NCI-H2107 (cell line): ENCODE measurements around the gene ACYP2.
"Not testable (repeated sequence)": the region's sequence is repeated elsewhere in the genome, so short reads cannot be mapped to it uniquely, and the experiment has no call there.

Experiments
- DNase-seq: peaks from one replicate; lab custom pipeline; 2025; lab: John Stamatoyannopoulos, UW

Gene ACYP2

GRCh38 chr2:54115284-54116137, at the start of gene ACYP2:
TSS of gene ACYP2 (plus strand) at chr2:54115615.
- DNase-seq: peak; percentile 89

DNA sequence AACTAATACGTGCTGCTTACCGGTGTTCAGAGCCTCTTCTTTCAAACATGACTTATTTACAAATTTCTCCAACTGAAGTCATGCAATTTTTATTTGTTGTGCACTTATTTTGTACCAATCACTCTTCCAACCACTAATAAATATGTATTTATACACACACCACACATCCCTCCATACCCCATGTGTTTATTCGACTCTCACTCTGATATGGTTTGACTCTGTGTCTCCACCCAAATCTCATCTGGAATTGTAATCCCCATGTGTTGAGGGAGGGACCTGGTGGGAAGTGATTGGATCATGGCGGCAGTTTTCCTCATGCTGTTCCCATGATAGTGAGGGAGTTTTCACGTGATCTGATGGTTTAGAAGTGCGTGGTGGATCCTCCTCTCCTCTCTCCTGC, 49.5 kb upstream of the ACYP2 start:
- DNase-seq: no peak

DNA sequence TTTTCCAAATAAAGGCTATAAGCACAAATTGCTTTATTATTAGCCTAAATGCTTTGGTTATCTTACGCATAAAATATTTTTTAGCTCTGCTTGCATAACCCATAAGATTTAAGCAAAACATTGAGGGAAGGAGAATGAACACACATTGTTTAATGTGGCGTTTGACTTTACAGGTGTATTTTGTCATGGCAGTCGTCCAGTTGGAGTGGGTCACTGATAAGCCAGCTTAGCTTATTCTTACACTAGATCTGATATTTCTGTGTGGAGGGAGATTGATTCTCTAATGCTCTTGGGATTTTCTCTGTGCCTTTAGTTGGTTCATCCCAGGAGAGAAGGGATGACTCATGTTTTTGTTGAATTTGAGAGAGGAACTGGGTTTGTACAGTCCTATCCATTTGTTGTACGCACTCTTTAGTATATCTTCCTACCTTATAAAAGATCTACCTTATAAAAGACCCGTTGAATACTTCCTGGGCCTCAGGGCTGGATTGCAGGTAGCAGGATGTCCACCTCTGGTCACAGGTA, 47.5 kb upstream of the ACYP2 start:
- no peak for DNase-seq

DNA sequence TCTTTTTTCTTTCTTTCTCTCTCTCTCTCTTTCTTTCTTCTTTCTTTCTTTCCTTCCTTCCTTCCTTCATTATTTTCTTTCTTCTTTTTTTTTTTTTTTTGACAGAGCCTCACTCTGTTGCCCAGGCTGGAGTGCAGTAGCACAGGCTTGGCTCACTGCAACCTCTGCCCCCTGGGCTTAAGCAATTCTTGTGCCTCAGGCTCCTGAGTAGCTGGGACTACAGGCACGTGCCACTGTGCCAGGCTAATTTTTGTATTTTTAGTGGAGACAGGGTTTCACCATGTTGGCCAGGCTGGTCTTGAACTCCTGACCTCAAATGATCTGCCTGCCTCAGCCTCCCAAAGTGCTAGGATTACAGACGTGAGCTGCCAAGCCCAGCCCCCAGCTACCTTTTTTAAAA, 42.9 kb upstream of the ACYP2 start:
- DNase-seq: not testable (repeated sequence)

DNA sequence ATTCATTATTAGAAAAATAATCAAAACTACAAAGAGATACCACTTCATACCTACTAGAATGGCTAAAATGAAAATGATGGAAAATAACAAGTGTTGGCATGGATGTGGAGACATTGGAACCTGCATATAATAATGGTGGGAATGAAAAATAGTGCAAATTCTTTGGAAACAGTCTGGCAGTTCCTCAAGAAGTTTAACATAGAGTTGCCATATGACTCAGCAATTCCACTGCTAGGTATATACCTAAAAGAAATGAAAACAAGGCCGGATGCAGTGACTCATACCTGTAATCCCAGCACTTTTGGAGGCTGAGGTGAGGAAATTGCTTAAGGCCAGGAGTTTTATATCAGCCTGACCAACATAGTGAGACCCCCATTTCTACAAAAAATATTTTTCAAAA, 41.6 kb upstream of the ACYP2 start:
- no peak for DNase-seq

- DNase-seq: no peak
These were observed 40.6 kb upstream of the ACYP2 start for GRCh38 chr2:54074606-54075341.

GRCh38 chr2:54076586-54076985, 38.8 kb upstream of the ACYP2 start:
- DNase-seq: no peak

- DNase-seq: no peak
These were observed 38.1 kb upstream of the ACYP2 start for GRCh38 chr2:54077088-54077900.

DNA sequence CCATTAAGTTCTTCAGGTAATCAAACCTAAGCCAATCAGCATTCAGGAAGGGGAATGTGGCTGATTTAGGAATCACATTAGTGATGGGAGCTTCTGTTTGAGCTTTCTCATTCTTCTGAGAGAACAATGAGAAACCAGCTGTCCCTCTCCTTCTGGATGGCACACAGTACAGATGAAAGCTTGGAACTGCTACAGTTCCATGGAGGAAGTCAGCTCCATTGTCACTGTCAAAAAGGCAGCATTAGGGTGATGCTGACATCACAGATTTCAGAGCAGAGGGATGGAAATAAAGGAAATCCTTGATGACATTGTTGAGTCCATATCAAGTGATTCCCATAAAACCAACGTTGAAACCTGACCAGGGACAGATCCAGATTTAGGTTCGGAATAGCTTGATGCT, 36.1 kb upstream of the ACYP2 start:
- DNase-seq: no peak

GRCh38 chr2:54081574-54081973, 33.8 kb upstream of the ACYP2 start:
- DNase-seq: no peak

DNA sequence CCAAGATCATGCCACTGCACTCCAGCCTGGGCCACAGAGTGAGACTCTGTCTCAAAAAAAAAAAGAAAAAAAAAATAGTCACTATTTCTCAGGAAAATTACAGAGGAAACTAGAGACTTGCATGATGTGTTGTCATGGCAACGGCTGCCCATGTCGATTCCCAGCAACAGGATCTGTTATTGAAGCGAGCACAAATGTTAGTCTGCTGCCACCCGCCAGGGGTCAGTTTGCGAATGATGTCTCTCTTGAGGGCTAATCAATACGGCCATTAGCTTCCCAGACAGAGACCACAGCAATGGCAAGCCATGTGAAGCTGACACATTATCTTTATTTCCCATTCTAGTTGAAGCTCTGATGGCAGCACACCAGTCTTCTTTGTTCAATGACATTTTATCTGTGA, 32.4 kb upstream of the ACYP2 start:
- no peak for DNase-seq

GRCh38 chr2:54083445-54083844, 32.0 kb upstream of the ACYP2 start:
- no peak for DNase-seq

GRCh38 chr2:54084600-54084999, 30.8 kb upstream of the ACYP2 start:
- no peak for DNase-seq

- DNase-seq: no peak
These were observed 30.3 kb upstream of the ACYP2 start for GRCh38 chr2:54085069-54085468.

- no peak for DNase-seq
These were observed 29.3 kb upstream of the ACYP2 start for GRCh38 chr2:54086157-54086556.

DNA sequence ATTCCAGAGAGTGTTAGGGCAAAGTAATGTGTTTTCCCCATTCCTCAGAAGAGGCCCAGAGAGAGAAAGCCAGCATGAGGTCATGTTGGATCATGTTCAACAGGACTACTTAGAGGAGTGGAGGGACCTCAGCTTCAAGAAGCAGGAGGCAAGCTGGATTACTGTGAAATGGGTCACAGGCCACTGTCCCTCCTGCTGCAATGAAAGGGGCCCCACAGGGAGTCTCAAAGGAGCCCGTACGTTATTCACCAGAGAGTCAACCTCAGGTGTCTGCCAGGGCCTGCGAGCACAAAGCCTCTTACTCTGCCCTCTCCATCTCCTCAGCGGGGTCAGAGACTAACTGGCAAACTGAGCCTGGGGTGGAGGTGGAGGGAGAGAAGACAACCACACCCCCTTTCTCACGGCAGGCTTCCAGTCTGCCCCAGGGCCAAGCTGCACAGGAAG, 27.2 kb upstream of the ACYP2 start:
- DNase-seq: no peak

- no peak for DNase-seq
These were observed 26.7 kb upstream of the ACYP2 start for GRCh38 chr2:54088719-54089118.

DNA sequence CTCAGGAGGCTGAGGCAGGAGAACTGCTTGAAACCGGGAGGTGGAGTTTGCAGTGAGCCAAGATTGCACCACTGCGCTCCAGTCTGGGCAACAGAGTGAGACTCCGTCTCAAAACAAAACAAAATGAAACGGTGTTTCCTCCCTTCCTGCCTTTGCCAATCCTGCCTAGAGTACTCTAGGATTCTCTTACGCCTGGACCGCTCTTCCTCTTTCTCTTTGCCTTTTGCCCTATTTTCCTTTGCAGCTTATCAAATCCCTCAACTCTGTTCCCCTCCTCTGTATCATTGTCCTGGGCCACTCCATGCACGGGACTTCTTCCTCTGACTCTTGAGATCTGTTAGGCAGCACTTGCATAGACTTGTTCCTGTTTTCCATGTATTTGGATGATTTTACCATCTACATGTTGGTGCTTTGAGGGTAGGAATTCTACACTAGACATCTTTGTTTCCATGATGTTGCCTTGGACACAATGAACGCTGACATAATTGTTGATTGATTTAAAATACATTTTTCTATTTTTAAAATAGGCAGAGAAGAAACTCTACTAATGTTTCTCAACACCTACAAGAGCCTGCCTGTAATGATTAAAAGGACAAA, 24.8 kb upstream of the ACYP2 start:
- no peak for DNase-seq

DNA sequence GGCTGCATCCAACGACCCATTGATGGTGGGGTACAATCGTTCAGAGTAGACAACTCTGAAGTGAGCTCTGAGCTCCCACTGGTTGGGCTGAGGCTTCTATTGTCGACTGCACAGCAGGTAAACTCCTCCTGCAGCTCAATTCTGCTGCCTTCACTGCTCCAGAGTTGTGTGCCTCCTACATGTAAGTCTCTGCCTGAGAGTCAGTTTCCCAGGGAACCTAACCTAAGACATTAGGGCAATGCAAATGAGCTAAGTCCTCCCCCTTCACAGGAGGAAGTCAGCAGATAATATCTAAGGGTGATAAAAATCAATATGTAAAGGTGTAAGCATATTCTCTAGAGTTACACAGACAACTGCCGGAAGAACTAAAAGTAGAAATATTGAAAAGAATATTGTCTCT, 22.5 kb upstream of the ACYP2 start:
- no peak for DNase-seq

- DNase-seq: not testable (repeated sequence)
These were observed 20.0 kb upstream of the ACYP2 start for GRCh38 chr2:54095406-54095805.

DNA sequence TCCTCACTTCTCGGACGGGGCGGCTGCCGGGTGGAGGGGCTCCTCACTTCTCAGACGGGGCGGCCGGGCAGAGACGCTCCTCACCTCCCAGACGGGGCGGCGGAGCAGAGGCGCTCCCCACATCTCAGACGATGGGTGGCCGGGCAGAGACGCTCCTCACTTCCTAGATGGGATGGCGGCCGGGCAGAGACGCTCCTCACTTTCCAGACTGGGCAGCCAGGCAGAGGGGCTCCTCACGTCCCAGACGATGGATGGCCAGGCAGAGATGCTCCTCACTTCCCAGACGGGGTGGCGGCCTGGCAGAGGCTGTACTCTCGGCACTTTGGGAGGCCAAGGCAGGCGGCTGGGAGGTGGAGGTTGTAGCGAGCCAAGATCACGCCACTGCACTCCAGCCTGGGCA, 19.3 kb upstream of the ACYP2 start:
- not testable (repeated sequence) for DNase-seq

GRCh38 chr2:54097124-54097523, 18.3 kb upstream of the ACYP2 start:
- DNase-seq: no peak
